SK-N-SH (cell line): ENCODE results near the gene GPATCH4. TPM values are rescaled to one million over a fixed set of nuclear protein-coding genes. Genes with fewer than 3 reads are reported as not detected.

Source experiments
- CTCF ChIA-PET: fragments of 300-600, 350-600 bp; formaldehyde crosslinking; extraction: SDS; loops from one replicate; lab custom pipeline; 2021; lab: Yijun Ruan, JAX
- POLR2A ChIA-PET: fragments of 350-600 bp; sonication (Branson Sonifier 250); formaldehyde crosslinking; extraction: SDS; loops from one replicate; lab custom pipeline; 2020; ENCODE audit warnings: antibody characterized with exemption, inconsistent platforms; lab: Yijun Ruan, JAX
- DNase-seq: peaks from one replicate; pipeline ENCODE4 v3.0.0; 2012
- H2AFZ ChIP-seq: fragments of 200-600 bp; sonication (generic); 2 replicates; pipeline ENCODE4 v1.8.1; 2016; ENCODE audit warnings: antibody characterized with exemption, mild to moderate bottlenecking, low read depth
- H3F3A ChIP-seq: fragments of 200-600 bp; sonication (generic); replicated peaks from 2 replicates; pipeline ENCODE3; 2016; ENCODE audit warnings: antibody characterized with exemption, mild to moderate bottlenecking; ENCODE audit not compliant: insufficient read depth
- H3K27ac ChIP-seq, 2 experiments: fragments of 200-500 bp in 1 of 2; fragments of 200-600 bp in 1 of 2; sonication (Bioruptor generic) in 1 of 2; sonication (generic), shearing (Covaris generic) in 1 of 2; 2 replicates each; pipeline versions ENCODE4 v1.5.1 to v1.6.1; 2014 to 2016; ENCODE audit warnings: low read depth in 2 of 2, inconsistent platforms in 1 of 2, low read length in 1 of 2, mild to moderate bottlenecking in 1 of 2, mixed read lengths in 1 of 2
- H3K27me3 ChIP-seq: fragments of 200-600 bp; sonication (generic), shearing (Covaris generic); 2 replicates; pipeline ENCODE4 v1.6.1; 2016; ENCODE audit warnings: mixed run types; ENCODE audit not compliant: insufficient read depth
- H3K36me3 ChIP-seq, 2 experiments: fragments of 200-500 bp in 1 of 2; fragments of 200-600 bp in 1 of 2; sonication (Bioruptor generic) in 1 of 2; sonication (generic) in 1 of 2; replicated peaks in 1 of 2; 2 replicates each; pipeline versions ENCODE3 to v1.5.1; 2014 to 2016; ENCODE audit warnings: low read length in 1 of 2, mild to moderate bottlenecking in 1 of 2; ENCODE audit not compliant: insufficient read depth in 2 of 2, control insufficient read depth in 1 of 2
- H3K4me1 ChIP-seq, 2 experiments: fragments of 200-500 bp in 1 of 2; fragments of 200-600 bp in 1 of 2; sonication (Bioruptor generic) in 1 of 2; sonication (generic), shearing (Covaris generic) in 1 of 2; 2 replicates each; pipeline versions ENCODE4 v1.5.1 to v1.6.1; 2014 to 2016; ENCODE audit warnings: low read depth in 1 of 2, low read length in 1 of 2, mixed run types in 1 of 2; ENCODE audit not compliant: insufficient read depth in 2 of 2, control insufficient read depth in 1 of 2
- H3K4me2 ChIP-seq: fragments of 200-600 bp; sonication (generic), shearing (Covaris generic); 2 replicates; pipeline ENCODE4 v1.6.1; 2017; ENCODE audit warnings: mixed run types
- H3K4me3 ChIP-seq, 2 experiments: fragments of 200-500 bp in 1 of 2; fragments of 200-600 bp in 1 of 2; sonication (Bioruptor generic) in 1 of 2; sonication (generic), shearing (Covaris generic) in 1 of 2; 2 replicates each; pipeline versions ENCODE4 v1.5.1 to v1.8.1; 2014 to 2016; ENCODE audit warnings: low read depth in 2 of 2, inconsistent platforms in 1 of 2, low read length in 1 of 2, mild to moderate bottlenecking in 1 of 2, mixed read lengths in 1 of 2, moderate library complexity in 1 of 2
- H3K79me2 ChIP-seq: fragments of 200-600 bp; sonication (generic); 2 replicates; pipeline ENCODE4 v1.8.1; 2017; ENCODE audit warnings: mild to moderate bottlenecking; ENCODE audit not compliant: insufficient read depth
- H3K9ac ChIP-seq: fragments of 200-600 bp; sonication (generic); 2 replicates; pipeline ENCODE4 v1.6.1; 2017; ENCODE audit warnings: mixed run types
- H3K9me2 ChIP-seq: fragments of 200-600 bp; sonication (generic); 2 replicates; pipeline ENCODE4 v1.6.1; 2017; ENCODE audit warnings: mixed run types
- H3K9me3 ChIP-seq: fragments of 200-600 bp; sonication (generic); 2 replicates; pipeline ENCODE4 v1.6.1; 2017; ENCODE audit warnings: mixed run types, mild to moderate bottlenecking, moderate library complexity
- H4K20me1 ChIP-seq: fragments of 200-600 bp; sonication (generic); 2 replicates; pipeline ENCODE4 v1.6.1; 2017; ENCODE audit warnings: mild to moderate bottlenecking, mixed run types; ENCODE audit not compliant: insufficient read depth
- CHD2 ChIP-seq: fragments of 150-350 bp; IDR thresholded peaks from 2 replicates; pipeline ENCODE4 v1.6.1; 2018; ENCODE audit warnings: low read length; ENCODE audit not compliant: partially characterized antibody
- EP300 ChIP-seq, 2 experiments: IDR thresholded peaks; 2 replicates each; pipeline versions ENCODE4 v1.4.0 to v1.6.1; 2012; ENCODE audit warnings: borderline replicate concordance in 1 of 2, low read depth in 1 of 2, low read length in 1 of 2
- FOXJ3 ChIP-seq: sonication (generic); formaldehyde crosslinking; IDR thresholded peaks from 2 replicates; pipeline ENCODE4 v1.5.1; 2020; ENCODE audit warnings: mild to moderate bottlenecking, missing genetic modification reagents
- FOXM1 ChIP-seq: IDR thresholded peaks from 2 replicates; pipeline ENCODE4 v1.4.0; 2012; ENCODE audit warnings: low read depth, mild to moderate bottlenecking
- GABPA ChIP-seq: IDR thresholded peaks from 2 replicates; pipeline ENCODE4 v1.4.0; 2012; ENCODE audit warnings: low read depth, mild to moderate bottlenecking
- IRF3 ChIP-seq: fragments of 150-350 bp; IDR thresholded peaks from 2 replicates; pipeline ENCODE4 v1.6.1; 2016; ENCODE audit warnings: mild to moderate bottlenecking, low read depth, low read length
- MXI1 ChIP-seq: IDR thresholded peaks from 2 replicates; pipeline ENCODE4 v1.6.1; 2012; ENCODE audit warnings: mild to moderate bottlenecking, low read depth, low read length, improper control_type of control experiment
- POLR2AphosphoS5 ChIP-seq: IDR thresholded peaks from 2 replicates; pipeline ENCODE4 v1.6.1; 2012; ENCODE audit warnings: low read depth, low read length
- RAD21 ChIP-seq: IDR thresholded peaks from 2 replicates; pipeline ENCODE4 v1.6.1; 2012; ENCODE audit warnings: mild to moderate bottlenecking, low read length
- RCOR1 ChIP-seq: fragments of 150-350 bp; IDR thresholded peaks from 2 replicates; pipeline ENCODE4 v1.6.1; 2017; ENCODE audit warnings: antibody characterized with exemption, low read length
- TAF1 ChIP-seq: IDR thresholded peaks from 2 replicates; pipeline ENCODE4 v1.6.1; 2012; ENCODE audit warnings: low read depth, mild to moderate bottlenecking, low read length, moderate library complexity, borderline replicate concordance
- TCF12 ChIP-seq: IDR thresholded peaks from 2 replicates; pipeline ENCODE4 v1.4.0; 2012
- TEAD4 ChIP-seq: IDR thresholded peaks from 2 replicates; pipeline ENCODE4 v1.4.0; 2012; ENCODE audit warnings: mild to moderate bottlenecking, borderline replicate concordance; ENCODE audit not compliant: insufficient read depth
- YY1 ChIP-seq: IDR thresholded peaks from 2 replicates; pipeline ENCODE4 v1.4.0; 2012; ENCODE audit warnings: low read depth, mild to moderate bottlenecking
- WGBS: methylation state at CpG from one replicate; pipeline ENCODE4 v1.1.6; 2017; ENCODE audit warnings: low lambda C conversion rate; 5-methylcytosine and 5-hydroxymethylcytosine counted together
- polyA plus RNA-seq, 3 experiments: library from polyadenylated mRNA; depleted of rRNA; stranded (reverse); fragments of >200 nt; gene quantifications; 2 replicates each; pipeline ENCODE4 v1.2.3, GENCODE V29; 2012
- TF ChIP-seq, protein P1 (sequence below): IDR thresholded peaks from 2 replicates; pipeline ENCODE4 v1.4.0; 2012; ENCODE audit warnings: low read depth, borderline replicate concordance
- TF ChIP-seq, protein P2 (sequence below): IDR thresholded peaks from 2 replicates; pipeline ENCODE4 v1.6.1; 2012; ENCODE audit warnings: mild to moderate bottlenecking, low read depth, low read length, moderate library complexity
- TF ChIP-seq, protein P3 (sequence below): fragments of 150-350 bp; IDR thresholded peaks from 2 replicates; pipeline ENCODE4 v1.6.1; 2017; ENCODE audit warnings: antibody characterized with exemption, low read length, low read depth, borderline replicate concordance
- TF ChIP-seq, protein P4 (sequence below): fragments of 200-600 bp; sonication (generic); IDR thresholded peaks from 2 replicates; pipeline ENCODE4 v1.6.1; 2017; ENCODE audit warnings: antibody characterized with exemption, mild to moderate bottlenecking, moderate library complexity

GPATCH4 gene
- polyA plus RNA-seq, 1 of the 3 experiments (the other 2 are of a cell fraction), result 36.6 TPM

DNA sequence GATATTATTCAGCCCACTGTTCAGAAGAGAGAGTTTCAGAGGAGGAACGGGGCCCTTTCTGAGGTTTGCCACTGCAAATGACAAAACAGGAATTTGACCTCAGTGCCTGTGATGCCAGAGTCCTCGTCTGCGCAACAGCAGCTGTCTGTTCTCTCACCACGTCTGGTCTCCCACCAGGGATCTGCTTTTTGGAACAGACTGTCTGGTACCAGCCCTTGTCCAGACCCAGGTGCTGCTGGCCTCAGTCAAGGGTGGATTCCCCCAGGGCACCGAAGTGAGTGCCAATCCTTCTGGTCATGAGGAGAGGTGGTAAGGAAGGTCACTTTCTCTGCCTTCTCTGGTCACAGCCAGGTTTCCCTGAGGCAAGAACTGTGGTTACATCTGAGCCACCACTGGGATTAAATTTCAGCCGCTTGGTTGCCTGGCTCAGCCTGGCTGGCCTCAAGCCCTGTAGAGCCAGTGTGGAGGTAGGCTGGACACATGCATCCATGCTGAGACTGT is 38.4 kb upstream of the GPATCH4 start:
- Histone ChIP-seq H3K4me2 (no peak overlapping the region), H3K9ac (no peak overlapping the region), H3K4me3 (no peak overlapping the region), H3K27ac (peak overlapping the region in 1 of 2 experiments; percentile 31; a peak in 2 of 4 replicates), H3K9me3 (no peaks in the 10 kb centered on the region), H3K27me3 (peaks cover 55% of the 10 kb centered on the region), H3F3A (peaks cover 5% of the 10 kb centered on the region), H3K36me3 (no peaks in the 10 kb centered on the region), H4K20me1 (no peaks in the 10 kb centered on the region), H3K79me2 (no peaks in the 10 kb centered on the region), H2AFZ (no peak overlapping the region), H3K9me2 (no peaks in the 10 kb centered on the region), H3K4me1 (peaks cover 0 to 34% of the 10 kb centered on the region in 2 experiments; a peak in 1 of 4 replicates)
- whole genome bisulfite sequencing, result 73% methylated on average over 5 of the region's 6 CpGs
- ChIA-PET CTCF (interaction anchor here (0.7 to 17.8 kb wide), 6 partner anchors 13 to 50 kb away, joined by 3 to 252 read pairs (median 7); partner anchors contain the start of gene NES), POLR2A (no interaction called here)
- TF ChIP-seq, protein P1, sequence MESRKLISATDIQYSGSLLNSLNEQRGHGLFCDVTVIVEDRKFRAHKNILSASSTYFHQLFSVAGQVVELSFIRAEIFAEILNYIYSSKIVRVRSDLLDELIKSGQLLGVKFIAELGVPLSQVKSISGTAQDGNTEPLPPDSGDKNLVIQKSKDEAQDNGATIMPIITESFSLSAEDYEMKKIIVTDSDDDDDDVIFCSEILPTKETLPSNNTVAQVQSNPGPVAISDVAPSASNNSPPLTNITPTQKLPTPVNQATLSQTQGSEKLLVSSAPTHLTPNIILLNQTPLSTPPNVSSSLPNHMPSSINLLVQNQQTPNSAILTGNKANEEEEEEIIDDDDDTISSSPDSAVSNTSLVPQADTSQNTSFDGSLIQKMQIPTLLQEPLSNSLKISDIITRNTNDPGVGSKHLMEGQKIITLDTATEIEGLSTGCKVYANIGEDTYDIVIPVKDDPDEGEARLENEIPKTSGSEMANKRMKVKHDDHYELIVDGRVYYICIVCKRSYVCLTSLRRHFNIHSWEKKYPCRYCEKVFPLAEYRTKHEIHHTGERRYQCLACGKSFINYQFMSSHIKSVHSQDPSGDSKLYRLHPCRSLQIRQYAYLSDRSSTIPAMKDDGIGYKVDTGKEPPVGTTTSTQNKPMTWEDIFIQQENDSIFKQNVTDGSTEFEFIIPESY, result no peak
- TF ChIP-seq RCOR1 (peak; percentile 9; the same call in 1 of the 2 replicates), POLR2AphosphoS5 (no peak), CHD2 (no peak), FOXM1 (no peak), TEAD4 (no peak), EP300 (IDR thresholded peaks at IDR 0.05; ENCODE audit: borderline replicate concordance in 1 of 2, low read depth in 1 of 2, low read length in 1 of 2) (peak in 1 of 2 experiments; percentile 24; a peak in 1 of 4 replicates), MXI1 (no peak), IRF3 (no peak), RAD21 (no peak), TAF1 (no peak), GABPA (no peak), YY1 (no peak), TCF12 (no peak), FOXJ3 (peak; percentile 60)
- TF ChIP-seq, protein P2, sequence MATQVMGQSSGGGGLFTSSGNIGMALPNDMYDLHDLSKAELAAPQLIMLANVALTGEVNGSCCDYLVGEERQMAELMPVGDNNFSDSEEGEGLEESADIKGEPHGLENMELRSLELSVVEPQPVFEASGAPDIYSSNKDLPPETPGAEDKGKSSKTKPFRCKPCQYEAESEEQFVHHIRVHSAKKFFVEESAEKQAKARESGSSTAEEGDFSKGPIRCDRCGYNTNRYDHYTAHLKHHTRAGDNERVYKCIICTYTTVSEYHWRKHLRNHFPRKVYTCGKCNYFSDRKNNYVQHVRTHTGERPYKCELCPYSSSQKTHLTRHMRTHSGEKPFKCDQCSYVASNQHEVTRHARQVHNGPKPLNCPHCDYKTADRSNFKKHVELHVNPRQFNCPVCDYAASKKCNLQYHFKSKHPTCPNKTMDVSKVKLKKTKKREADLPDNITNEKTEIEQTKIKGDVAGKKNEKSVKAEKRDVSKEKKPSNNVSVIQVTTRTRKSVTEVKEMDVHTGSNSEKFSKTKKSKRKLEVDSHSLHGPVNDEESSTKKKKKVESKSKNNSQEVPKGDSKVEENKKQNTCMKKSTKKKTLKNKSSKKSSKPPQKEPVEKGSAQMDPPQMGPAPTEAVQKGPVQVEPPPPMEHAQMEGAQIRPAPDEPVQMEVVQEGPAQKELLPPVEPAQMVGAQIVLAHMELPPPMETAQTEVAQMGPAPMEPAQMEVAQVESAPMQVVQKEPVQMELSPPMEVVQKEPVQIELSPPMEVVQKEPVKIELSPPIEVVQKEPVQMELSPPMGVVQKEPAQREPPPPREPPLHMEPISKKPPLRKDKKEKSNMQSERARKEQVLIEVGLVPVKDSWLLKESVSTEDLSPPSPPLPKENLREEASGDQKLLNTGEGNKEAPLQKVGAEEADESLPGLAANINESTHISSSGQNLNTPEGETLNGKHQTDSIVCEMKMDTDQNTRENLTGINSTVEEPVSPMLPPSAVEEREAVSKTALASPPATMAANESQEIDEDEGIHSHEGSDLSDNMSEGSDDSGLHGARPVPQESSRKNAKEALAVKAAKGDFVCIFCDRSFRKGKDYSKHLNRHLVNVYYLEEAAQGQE, result no peak
- TF ChIP-seq, protein P3, sequence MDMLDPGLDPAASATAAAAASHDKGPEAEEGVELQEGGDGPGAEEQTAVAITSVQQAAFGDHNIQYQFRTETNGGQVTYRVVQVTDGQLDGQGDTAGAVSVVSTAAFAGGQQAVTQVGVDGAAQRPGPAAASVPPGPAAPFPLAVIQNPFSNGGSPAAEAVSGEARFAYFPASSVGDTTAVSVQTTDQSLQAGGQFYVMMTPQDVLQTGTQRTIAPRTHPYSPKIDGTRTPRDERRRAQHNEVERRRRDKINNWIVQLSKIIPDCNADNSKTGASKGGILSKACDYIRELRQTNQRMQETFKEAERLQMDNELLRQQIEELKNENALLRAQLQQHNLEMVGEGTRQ, result no peak
- TF ChIP-seq, protein P4, sequence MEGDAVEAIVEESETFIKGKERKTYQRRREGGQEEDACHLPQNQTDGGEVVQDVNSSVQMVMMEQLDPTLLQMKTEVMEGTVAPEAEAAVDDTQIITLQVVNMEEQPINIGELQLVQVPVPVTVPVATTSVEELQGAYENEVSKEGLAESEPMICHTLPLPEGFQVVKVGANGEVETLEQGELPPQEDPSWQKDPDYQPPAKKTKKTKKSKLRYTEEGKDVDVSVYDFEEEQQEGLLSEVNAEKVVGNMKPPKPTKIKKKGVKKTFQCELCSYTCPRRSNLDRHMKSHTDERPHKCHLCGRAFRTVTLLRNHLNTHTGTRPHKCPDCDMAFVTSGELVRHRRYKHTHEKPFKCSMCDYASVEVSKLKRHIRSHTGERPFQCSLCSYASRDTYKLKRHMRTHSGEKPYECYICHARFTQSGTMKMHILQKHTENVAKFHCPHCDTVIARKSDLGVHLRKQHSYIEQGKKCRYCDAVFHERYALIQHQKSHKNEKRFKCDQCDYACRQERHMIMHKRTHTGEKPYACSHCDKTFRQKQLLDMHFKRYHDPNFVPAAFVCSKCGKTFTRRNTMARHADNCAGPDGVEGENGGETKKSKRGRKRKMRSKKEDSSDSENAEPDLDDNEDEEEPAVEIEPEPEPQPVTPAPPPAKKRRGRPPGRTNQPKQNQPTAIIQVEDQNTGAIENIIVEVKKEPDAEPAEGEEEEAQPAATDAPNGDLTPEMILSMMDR, result no peak
- DNase-seq, result peak; percentile 74
